Liver (tissue), 9 donors: ENCODE results near the gene MRPL19. TPM values are rescaled to one million over a fixed set of nuclear protein-coding genes. Genes with fewer than 3 reads are reported as not detected.

Experiments used
- DNase-seq: peaks from one replicate; pipeline ENCODE4 v3.0.0-alpha.2; 2017; ENCODE audit warnings: low spot score
- H3K27ac ChIP-seq, 2 donors: one replicate each; pipeline ENCODE4 v1.7.0; 2013; ENCODE audit warnings: inconsistent platforms in 2 of 2, low read length in 2 of 2, control low read depth in 1 of 2, low read depth in 1 of 2, mild to moderate bottlenecking in 1 of 2
- H3K27me3 ChIP-seq, 4 donors: one replicate each; pipeline versions ENCODE4 v1.6.1 to v1.7.0; 2013; ENCODE audit warnings: low read length in 3 of 4, inconsistent platforms in 1 of 4, mild to moderate bottlenecking in 1 of 4, moderate library complexity in 1 of 4; ENCODE audit not compliant: control insufficient read depth in 4 of 4, insufficient read depth in 4 of 4
- H3K36me3 ChIP-seq, 4 donors: one replicate each; pipeline versions ENCODE4 v1.6.1 to v1.7.0; 2013; ENCODE audit warnings: low read length in 3 of 4, mild to moderate bottlenecking in 3 of 4, low read depth in 1 of 4, moderate library complexity in 1 of 4; ENCODE audit not compliant: control insufficient read depth in 4 of 4, insufficient read depth in 3 of 4
- H3K4me1 ChIP-seq, 4 donors: one replicate each; pipeline versions ENCODE4 v1.6.1 to v1.7.0; 2013; ENCODE audit warnings: low read length in 3 of 4, mild to moderate bottlenecking in 3 of 4, moderate library complexity in 1 of 4; ENCODE audit not compliant: control insufficient read depth in 4 of 4, insufficient read depth in 4 of 4
- H3K4me3 ChIP-seq, 3 donors: one replicate each; pipeline versions ENCODE4 v1.6.1 to v1.7.0; 2013; ENCODE audit warnings: low read length in 3 of 3, control low read depth in 1 of 3, low read depth in 1 of 3, mild to moderate bottlenecking in 1 of 3
- H3K9ac ChIP-seq, 2 donors: one replicate each; pipeline ENCODE4 v1.7.0; 2013; ENCODE audit warnings: low read length in 2 of 2, mild to moderate bottlenecking in 2 of 2, moderate library complexity in 2 of 2, control low read depth in 1 of 2, low read depth in 1 of 2
- H3K9me3 ChIP-seq, 4 donors: one replicate each; pipeline versions ENCODE4 v1.6.1 to v1.7.0; 2013; ENCODE audit warnings: low read length in 3 of 4; ENCODE audit not compliant: control insufficient read depth in 4 of 4
- ATF3 ChIP-seq: IDR thresholded peaks from 2 replicates; pipeline ENCODE4 v1.6.1; 2016; ENCODE audit warnings: antibody characterized with exemption
- CTCF ChIP-seq: fragments of 150-350 bp; IDR thresholded peaks from 2 replicates; pipeline ENCODE4 v1.5.1; 2017; ENCODE audit warnings: improper control_type of control experiment, low read depth, low read length; ENCODE audit not compliant: missing input control
- EGR1 ChIP-seq, 2 donors: IDR thresholded peaks; 2 replicates each; pipeline ENCODE4 v1.6.1; 2016 to 2018; ENCODE audit warnings: antibody characterized with exemption in 2 of 2, low read depth in 2 of 2
- FOXA1 ChIP-seq: IDR thresholded peaks from 2 replicates; pipeline ENCODE4 v1.6.1; 2016; ENCODE audit warnings: antibody characterized with exemption
- FOXA2 ChIP-seq: IDR thresholded peaks from 2 replicates; pipeline ENCODE4 v1.6.1; 2016; ENCODE audit warnings: antibody characterized with exemption
- GABPA ChIP-seq, 2 donors: IDR thresholded peaks in 1 of 2; conservative IDR thresholded peaks in 1 of 2; 2 replicates each; pipeline ENCODE4 v1.6.1; 2016; ENCODE audit warnings: antibody characterized with exemption in 2 of 2, mild to moderate bottlenecking in 1 of 2, moderate library complexity in 1 of 2
- HNF4A ChIP-seq, 2 donors: conservative IDR thresholded peaks; 2 replicates each; pipeline ENCODE4 v1.6.1; 2016; ENCODE audit warnings: antibody characterized with exemption in 2 of 2, mild to moderate bottlenecking in 2 of 2
- HNF4G ChIP-seq: IDR thresholded peaks from 2 replicates; pipeline ENCODE4 v1.6.1; 2016; ENCODE audit warnings: antibody characterized with exemption
- JUND ChIP-seq, 2 donors: IDR thresholded peaks; 2 replicates each; pipeline ENCODE4 v1.6.1; 2016; ENCODE audit warnings: antibody characterized with exemption in 2 of 2
- MAX ChIP-seq: IDR thresholded peaks from 2 replicates; pipeline ENCODE4 v1.6.1; 2016; ENCODE audit warnings: antibody characterized with exemption
- NR2F2 ChIP-seq: IDR thresholded peaks from 2 replicates; pipeline ENCODE4 v1.6.1; 2016; ENCODE audit warnings: antibody characterized with exemption
- RAD21 ChIP-seq, 2 donors: IDR thresholded peaks; 2 replicates each; pipeline ENCODE4 v1.6.1; 2016; ENCODE audit warnings: antibody characterized with exemption in 2 of 2, mild to moderate bottlenecking in 2 of 2
- REST ChIP-seq: IDR thresholded peaks from 2 replicates; pipeline ENCODE4 v1.6.1; 2016; ENCODE audit warnings: antibody characterized with exemption, mild to moderate bottlenecking
- RXRA ChIP-seq, 2 donors: IDR thresholded peaks; 2 replicates each; pipeline ENCODE4 v1.6.1; 2017 to 2018; ENCODE audit warnings: antibody characterized with exemption in 2 of 2, mild to moderate bottlenecking in 1 of 2
- SP1 ChIP-seq: IDR thresholded peaks from 2 replicates; pipeline ENCODE4 v1.6.1; 2018; ENCODE audit warnings: antibody characterized with exemption, mild to moderate bottlenecking
- TAF1 ChIP-seq: conservative IDR thresholded peaks from 2 replicates; pipeline ENCODE4 v1.6.1; 2016; ENCODE audit warnings: antibody characterized with exemption, mild to moderate bottlenecking
- YY1 ChIP-seq: IDR thresholded peaks from 2 replicates; pipeline ENCODE4 v1.6.1; 2016; ENCODE audit warnings: antibody characterized with exemption, mild to moderate bottlenecking
- WGBS: extraction: QIAGEN DNeasy Blood & Tissue Kit; methylation state at CpG from one replicate; pipeline ENCODE4 v1.1.7; 2013; 5-methylcytosine and 5-hydroxymethylcytosine counted together
- polyA plus RNA-seq, 2 donors: library from polyadenylated mRNA; stranded (reverse) in 1 of 2; unstranded in 1 of 2; fragments of 200-250 nt in 1 of 2; fragments of >200 nt in 1 of 2; fragmentation: Nextera tagmentation in 1 of 2; extraction: Ambion mirVana in 1 of 2; gene quantifications; one replicate each; pipeline versions ENCODE4 v1.2.1 to v1.2.3, GENCODE V29; 2013 to 2015
- total RNA-seq, 2 donors: library from RNA; depleted of rRNA; stranded (reverse); fragments of >200 nt; gene quantifications; one replicate each; pipeline ENCODE4 v1.2.3, GENCODE V29; 2014
- TF ChIP-seq, protein P1 (sequence below): IDR thresholded peaks from 2 replicates; pipeline ENCODE4 v1.6.1; 2016; ENCODE audit warnings: antibody characterized with exemption
- donor health status: healthy.
- donor health status: healthy.
- donor health status: healthy.
- donor health status: healthy.
- donor health status: healthy.

Gene MRPL19
- 10 to 100 TPM; 34.8 to 35.6 TPM for total RNA-seq
- polyA plus RNA-seq = 10 to 100 TPM; 49.5 to 58.5 TPM

GRCh38 chr2:75646583-75647425, at the start of gene MRPL19:
MRPL19 (plus strand) TSS chr2:75646783; CDS start chr2:75646808, 25 bp downstream.
- WGBS = under 1% methylated on average over 60 of the region's 60 CpGs
- Histone ChIP-seq H3K9me3 (no peaks in the 10 kb centered on the region), H3K27ac (peak within 1 kb of the TSS; percentile 80 to 93), H3K27me3 (no peaks in the 10 kb centered on the region), H3K9ac (peak within 1 kb of the TSS; percentile 90 to 94), H3K36me3 (peaks cover 0 to 12% (median 4%) of the 10 kb centered on the region in 4 donors), H3K4me1 (peaks cover 0 to 9% (median 7%) of the 10 kb centered on the region in 4 donors), H3K4me3 (peak within 1 kb of the TSS; percentile 86 to 96 (median 92))
- TF ChIP-seq FOXA2 (no peak), NR2F2 (no peak), JUND (IDR thresholded peaks at IDR 0.05) (no peak), RXRA (IDR thresholded peaks at IDR 0.05) (peak in 1 of 2 donors; percentile 29), CTCF (peak; percentile 1), TAF1 (peak; percentile 59), MAX (peak; percentile 62), HNF4A (conservative IDR thresholded peaks at IDR 0.05) (peak in 1 of 2 donors; percentile 14), FOXA1 (no peak), GABPA (IDR thresholded peaks at IDR 0.05 in 1 of 2, conservative IDR thresholded peaks at IDR 0.05 in 1 of 2) (peak in 1 of 2 donors; percentile 59), RAD21 (IDR thresholded peaks at IDR 0.05) (peak in 1 of 2 donors; percentile 8), SP1 (no peak), ATF3 (no peak), HNF4G (no peak), YY1 (peak; percentile 98), EGR1 (IDR thresholded peaks at IDR 0.05; ENCODE audit: low read depth in 2 of 2) (no peak), REST (peak; percentile 68)
- TF ChIP-seq, protein P1, sequence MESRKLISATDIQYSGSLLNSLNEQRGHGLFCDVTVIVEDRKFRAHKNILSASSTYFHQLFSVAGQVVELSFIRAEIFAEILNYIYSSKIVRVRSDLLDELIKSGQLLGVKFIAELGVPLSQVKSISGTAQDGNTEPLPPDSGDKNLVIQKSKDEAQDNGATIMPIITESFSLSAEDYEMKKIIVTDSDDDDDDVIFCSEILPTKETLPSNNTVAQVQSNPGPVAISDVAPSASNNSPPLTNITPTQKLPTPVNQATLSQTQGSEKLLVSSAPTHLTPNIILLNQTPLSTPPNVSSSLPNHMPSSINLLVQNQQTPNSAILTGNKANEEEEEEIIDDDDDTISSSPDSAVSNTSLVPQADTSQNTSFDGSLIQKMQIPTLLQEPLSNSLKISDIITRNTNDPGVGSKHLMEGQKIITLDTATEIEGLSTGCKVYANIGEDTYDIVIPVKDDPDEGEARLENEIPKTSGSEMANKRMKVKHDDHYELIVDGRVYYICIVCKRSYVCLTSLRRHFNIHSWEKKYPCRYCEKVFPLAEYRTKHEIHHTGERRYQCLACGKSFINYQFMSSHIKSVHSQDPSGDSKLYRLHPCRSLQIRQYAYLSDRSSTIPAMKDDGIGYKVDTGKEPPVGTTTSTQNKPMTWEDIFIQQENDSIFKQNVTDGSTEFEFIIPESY = peak; percentile 94
- DNase-seq = peak; percentile 81
